ENCODE measurements around the gene HOXC12.

Gene HOXC12

DNA sequence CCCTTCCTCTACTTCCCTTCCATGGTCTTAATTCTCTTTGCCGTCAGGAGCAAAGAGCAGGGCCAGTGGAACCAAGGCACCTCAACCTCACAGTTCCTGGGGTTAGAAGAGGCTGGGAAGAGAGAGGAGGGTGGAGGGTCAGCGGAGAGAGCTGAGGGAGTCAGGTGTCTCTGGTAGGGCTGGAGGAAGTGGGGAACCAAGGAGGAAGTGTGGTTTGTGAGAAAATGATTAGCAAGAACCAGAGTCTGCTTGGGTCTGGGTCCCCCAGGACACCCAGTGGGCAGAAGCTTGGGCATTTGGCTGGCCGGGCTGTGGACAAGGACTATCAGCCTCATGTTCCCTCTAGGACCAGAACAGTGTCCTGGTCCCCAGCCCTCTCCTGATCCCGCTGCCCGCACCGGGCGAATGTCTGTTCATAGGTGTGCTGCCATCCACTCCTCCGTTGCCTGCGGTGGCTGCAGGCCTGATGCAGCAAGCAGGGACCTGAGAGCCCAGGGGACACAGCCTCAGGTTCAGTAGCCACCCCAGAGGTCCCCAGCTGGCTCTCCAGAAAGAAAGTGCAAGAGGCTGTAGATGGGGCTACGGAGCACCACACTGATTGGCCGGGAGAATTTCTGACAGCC is 2.3 kb downstream of the HOXC12 start:
- no peak for DNase-seq

DNA sequence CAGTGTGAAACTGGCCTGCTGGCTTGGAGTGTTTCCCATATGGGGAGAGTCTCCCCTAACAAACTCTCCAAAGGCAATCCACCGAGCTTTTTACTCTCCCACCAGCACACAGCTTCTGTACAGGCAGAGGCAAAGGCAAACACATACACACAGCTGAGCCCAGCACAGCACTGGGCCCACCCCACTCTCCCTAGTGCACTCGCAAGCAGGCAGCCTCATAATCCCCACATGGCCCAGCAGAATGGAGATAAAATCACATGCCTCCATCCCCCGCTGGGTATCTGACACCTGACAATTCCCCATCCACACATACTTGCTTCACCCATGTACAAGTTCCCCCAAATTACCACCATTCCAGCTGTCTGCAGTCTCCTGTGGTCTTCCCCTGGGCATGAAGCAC is 3.4 kb downstream of the HOXC12 start:
- no peak for DNase-seq

DNA sequence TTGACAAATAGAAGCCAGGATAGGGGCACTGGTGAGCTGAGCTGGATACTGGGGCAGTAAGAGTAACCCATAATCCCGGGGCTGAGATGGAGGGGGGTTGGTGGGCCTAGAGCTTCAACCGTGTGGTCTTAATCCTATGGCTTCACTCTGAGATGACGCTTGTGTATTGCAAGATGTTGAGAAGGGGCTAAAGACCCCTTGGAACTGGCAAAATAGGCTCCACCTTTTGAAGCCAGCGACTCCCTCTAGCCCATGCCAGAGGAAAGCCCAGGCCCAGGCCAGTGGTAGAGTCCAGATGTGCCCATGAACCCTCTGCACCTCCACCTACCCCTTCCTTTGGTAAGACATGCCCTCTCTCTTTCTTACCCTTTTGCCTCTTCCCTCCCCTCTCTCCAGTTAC is 4.6 kb downstream of the HOXC12 start:
- DNase-seq, result no peak

DNA sequence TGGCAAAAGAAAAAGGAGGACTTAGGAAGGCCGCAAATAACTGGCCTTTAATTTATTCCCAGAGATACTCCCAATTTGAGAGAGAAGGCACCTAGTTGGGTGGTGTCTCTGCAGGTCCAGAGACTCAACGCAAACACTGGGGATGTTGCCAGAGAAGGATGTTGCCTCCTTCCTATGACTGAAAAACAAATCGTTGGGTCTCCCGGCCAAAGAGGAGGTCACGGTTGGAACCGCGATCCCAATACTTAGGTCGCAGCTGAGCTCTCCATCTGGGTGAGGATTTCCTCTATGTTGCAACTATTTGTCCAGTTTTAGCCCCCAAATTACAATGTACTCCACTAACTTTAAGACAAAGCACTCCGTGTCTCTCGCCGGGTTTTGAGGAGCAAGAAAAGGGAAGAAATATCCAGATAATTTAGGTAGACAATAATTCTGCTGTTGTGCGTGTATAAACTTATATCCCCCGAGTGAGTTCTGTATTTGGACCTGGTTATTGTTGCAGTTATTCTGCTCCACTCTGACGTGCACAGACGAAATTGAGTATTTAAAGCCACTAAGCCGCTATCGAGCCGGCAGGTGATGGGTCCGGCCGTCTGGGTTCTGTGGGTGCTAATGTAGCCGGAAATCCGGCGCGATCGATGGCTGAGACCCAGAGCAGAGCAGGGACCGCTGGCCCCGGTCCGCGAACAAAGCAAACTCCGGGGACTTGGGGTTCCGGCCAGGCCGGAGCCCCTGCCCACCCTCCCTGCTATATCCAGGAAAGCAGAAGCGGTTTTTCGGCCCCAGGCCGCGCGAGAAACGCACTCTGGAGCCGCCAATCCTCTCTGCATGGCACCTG is 5.7 kb downstream of the HOXC12 start:
- DNase-seq, result no peak

DNA sequence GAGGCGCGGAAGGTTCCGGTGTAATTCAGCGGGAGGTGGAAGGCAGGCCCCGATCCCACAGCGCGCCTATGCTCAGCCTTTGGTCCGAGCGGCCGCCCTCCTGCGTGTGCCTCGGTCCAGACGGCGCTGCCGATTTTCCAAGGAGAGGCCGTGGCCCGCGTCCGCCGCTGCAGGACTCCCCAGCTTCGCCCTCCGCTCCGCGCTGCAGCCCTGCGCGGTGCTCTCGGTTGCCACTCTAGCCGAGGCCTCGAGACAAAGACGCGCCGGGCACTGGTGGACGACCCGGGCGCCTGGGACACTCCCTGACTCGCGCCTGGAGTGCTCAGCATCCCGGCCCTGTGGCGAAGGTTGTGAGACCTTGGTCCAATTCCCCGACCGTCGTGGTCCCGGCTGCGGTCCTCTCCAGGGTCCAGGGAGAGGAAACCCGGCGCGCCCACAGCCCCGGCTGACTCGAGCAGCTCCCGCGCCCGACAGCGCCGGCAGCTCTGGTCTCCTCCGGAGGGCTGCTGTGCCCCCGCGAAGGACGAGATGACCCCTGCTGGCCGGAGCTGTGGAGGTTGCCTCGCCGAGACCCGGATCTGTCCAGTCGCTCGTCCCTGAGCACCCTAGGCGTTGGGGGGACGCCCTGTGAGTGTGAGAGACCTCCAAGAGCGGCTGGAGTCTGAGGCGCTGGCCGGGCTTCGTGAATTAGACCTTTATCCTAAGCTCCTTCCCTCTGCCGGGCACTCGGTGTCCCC is 6.5 kb downstream of the HOXC12 start:
- no peak for DNase-seq

GRCh38 chr12:53963005-53963404 is 8.3 kb downstream of the HOXC12 start:
- no peak for DNase-seq

DNA sequence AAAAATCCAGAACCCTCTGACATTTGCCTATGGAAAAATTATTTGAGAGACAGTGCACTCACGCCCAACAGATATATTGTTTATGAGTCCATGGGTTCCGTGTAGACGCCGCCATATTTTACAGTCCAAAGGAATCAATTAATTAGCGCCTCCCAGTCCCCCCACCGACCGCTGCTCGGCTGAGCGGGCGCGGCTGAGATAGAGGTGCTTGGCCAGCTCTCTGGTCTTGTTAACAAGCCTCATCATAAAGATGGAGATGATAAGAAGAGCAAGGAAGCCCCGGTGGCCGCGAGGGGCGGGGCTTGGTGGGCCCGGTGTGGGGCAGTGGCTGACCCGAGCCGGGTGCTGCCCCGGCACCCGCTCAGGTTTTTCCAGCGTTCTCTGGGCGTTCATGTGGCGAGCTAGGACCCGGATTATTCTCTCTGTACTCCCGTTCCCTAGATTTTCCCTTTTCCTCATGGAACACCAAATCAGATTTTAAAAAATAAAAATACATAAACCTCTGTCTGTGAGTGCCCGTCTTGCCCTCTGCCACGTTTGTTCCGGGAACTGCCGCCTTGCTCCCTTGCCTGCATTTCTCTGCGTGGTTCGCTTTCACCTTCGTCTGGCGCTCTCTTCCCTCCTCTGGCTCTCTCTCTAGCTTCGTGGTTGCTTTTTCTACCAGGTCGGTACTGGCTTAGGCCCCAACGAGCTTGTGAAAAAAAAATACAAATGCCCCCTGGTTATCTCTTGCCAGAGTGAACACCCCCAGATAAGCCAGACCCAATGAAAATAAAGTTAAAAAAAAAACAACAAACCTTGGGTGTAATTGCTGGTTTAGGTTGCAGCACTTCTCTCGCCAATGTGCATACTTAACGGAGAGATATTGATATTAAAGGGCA is 9.0 kb downstream of the HOXC12 start:
- DNase-seq, result no peak

GRCh38 chr12:53964315-53964713 is 9.6 kb downstream of the HOXC12 start:
- DNase-seq, result no peak

DNA sequence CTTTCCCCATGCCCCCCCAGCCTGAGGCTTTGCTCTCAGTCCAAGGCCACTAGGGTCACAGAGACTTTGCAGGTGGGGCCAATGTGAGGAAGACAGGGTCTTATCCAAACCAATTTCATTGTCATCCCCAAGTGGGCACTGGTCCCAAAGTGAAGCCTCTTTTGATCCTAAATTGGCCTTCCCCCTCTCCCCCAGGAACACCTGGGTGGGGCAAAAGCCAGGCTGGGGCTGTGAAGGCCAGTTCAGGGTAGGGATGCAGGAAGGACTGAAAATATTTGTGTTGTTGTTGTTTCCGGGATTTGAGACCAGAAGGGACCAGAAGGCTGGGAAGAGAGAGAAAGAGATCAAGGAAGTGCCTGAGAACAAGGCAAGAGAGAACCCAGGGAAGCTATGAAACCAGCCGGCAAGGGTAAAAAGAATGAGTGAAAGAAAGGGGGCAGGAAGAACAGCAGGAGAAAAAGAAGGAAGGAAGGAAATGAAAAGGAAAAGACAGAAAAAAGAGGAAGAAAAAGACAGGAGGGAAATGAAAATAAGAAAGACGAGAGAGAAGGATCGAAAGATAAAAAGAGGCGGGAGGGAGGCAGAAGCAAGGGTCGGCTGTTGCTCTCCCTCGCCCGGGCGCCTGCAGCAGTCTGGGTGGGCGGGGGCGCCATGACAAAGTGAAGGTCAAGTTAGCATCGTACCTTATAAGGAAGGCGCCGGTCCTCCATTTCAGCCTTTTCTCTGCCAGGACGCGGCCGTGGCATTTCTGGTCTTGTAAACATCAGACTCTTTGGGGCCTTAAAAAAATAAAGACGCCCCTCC is 10.8 kb downstream of the HOXC12 start:
- DNase-seq, result no peak

- no peak for DNase-seq
Measured at GRCh38 chr12:53966085-53966384, 11.3 kb downstream of the HOXC12 start.

DNA sequence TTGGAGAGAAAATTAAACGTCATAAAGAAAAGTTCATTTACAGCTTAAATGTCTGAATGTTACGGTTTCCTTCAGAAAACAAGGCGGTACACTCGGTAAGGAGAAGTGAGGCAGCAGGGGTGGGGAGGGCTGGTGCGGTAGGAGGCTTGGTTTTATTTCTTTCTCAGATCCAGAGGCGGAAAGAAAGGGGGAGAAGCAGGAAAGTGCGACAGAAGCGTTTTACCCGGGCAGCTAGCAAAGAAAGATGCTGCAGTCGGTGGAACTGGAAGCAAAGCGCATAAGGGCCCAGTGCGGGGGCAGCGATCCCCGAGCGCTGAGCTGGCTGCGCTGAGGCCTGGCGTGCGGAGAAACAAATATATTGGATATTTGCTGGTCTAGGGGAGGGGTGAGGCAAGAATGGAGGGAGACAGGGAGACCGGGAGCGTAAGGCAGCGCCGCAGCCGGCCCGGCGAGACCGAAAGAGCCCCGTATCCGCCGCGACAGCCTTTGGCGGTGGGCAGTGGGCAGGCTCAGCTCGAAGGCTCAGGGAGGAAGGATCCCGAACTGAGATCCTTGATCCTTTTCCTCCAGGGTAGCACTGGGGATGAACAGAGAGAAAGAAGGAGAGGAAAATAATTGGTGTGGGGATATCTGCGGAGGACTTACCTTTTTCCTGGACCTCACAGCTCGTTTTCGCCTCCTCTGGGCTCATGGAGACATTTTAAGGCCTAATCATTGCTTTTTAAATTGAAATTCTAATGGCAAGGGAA is 11.9 kb downstream of the HOXC12 start:
- no peak for DNase-seq

DNA sequence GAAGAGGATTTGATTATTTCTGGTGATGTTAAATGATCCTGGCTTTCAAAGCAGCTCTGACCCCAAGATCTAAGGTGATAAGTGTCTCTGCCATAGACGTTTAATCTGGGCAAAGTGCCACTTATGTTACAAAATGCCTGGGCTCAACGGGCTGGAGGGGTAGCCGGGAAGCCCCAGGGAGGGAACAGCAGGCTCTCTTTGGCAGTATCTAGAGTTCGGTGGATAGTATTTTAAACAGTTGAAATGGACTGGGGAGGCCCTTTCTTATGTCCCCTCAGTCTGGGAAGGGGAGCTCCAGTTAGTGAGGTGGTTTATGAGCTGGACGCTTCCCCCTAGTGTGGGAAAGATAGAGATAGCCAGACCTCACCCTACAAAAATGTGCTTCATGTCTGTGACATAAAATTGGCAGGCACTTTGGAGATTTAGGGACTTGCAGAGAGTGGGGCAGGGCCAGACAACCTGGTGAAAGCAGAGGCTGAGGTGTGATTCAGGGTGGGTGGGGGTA is 12.8 kb downstream of the HOXC12 start:
- DNase-seq, result no peak

DNA sequence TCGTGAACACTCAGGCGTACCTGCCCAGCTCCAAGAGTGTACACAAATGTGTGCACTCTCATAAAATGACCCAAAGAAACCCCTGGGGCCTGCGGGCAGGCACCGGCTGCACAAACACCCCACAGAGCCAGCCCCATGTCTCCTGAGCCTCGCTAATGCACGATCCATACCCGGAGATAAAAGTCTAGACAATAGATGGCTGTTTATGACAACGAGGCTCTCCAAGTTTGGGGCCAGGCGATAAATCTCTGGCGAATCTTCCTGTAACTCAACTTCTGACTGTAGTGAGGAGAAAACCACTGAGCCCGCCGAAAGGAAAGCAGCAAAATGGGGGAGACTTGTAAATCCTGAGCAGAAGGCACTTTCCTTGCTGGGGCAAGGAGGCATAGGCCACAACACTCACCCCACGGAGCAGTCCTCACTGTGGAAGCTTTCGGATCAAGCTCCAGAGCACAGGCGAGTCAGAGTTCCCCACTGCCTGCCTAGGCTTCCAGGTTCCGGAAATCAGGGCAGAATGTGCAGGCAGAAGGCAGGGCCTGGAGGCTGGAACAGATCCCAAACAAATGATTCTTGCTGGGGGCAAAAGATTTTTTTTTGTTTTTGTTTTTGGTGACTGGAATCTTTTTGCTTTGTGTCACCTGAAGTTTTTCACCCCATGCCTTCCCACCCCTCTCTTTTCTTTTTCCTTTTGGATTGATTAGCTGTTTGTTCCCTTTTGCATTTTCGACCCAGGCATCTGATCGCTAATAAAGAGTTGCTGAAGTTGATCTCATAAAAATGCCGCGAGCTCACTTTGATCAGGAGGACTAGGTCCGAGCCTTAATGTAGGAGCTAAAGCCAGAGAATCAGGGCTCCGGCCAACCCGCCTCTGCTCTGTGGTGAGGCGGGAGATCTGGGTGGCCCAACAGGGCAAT is 13.8 kb downstream of the HOXC12 start:
- DNase-seq, result no peak

- no peak for DNase-seq
Measured at GRCh38 chr12:53969588-53970259, 15.0 kb downstream of the HOXC12 start.

DNA sequence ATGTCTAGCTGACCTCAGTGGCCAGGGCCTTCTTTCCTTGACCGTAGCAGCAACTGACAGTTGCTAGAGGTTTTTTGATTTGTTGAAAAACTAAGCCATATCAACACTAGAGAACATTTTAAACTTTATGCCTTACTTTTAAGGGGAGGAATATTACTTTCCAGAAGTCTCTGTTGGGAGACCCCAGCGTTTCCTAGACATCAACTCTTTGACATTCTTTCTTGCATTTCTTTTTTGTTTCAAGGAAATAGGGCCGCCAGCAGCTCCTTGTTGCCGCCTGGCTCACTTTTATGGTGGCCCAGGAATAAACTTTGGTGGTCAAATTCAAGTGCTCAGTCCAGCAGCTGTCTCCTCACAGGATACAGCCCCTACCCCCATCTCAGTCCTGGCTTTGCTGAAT is 15.7 kb downstream of the HOXC12 start:
- DNase-seq, result no peak

GRCh38 chr12:53971129-53971528 is 16.4 kb downstream of the HOXC12 start:
- DNase-seq, result no peak

DNA sequence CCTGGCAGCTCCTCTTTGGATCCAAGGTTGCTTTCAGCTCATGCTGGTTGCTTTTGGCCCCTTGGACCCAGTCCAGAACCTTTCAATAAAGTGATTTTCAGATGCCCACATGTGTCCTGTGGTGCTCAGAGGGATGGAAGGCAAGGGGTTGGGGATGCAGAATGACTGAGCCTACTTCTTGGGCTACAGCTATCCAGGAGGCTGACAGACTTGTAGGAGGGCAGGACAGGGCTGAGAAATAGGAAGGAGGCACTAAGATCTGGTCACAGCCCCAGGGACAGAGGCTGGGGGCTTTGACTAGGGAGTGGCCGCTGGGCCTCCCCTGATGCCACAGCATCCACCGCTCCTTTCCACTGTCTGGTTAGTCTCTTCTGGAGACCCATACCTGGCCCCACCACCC is 17.0 kb downstream of the HOXC12 start:
- DNase-seq, result no peak

GRCh38 chr12:53972152-53972702 is 17.5 kb downstream of the HOXC12 start:
- no peak for DNase-seq

DNA sequence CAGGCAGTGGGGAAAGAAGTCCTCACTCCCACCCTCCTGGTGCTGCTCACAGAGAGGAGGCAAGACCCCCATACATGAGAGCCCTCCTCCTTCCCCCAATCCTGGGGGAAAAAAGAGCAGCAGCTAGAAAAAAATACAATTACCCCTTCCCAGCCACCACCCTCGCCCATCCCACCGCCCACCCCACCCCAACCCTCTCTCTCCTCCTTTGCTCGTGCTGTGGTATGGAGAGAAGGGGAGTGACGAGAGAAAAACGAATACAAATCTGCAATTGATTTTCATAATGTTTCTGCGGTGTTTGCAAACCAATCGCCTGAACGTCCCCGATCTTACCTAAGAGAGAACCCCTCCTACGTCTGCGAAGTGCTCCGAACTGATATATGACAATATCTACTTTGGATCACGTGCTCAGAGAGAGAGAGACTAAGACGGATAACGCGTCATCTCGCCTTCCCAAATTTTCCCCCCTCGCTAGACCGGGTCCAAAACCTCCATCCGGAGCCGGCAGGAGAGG is 18.1 kb downstream of the HOXC12 start, which contains the start of gene HOXC11:
HOXC11 (plus strand) TSS at position 405 of the 514 bp plus-strand sequence. CDS start 116 bp downstream, outside the sequence.
- DNase-seq, result no peak
